ENCODE measurements around the gene CLSTN2. TPM values are rescaled to one million over a fixed set of nuclear protein-coding genes. Genes with fewer than 3 reads are reported as not detected.

CLSTN2 gene
- total RNA-seq, 1 experiment from 2014 or later = not detected

GRCh38 chr3:140010391-140010790 lies 75.4 kb downstream of the CLSTN2 start:
- TF ChIP-seq EZH2 (IDR thresholded peaks at IDR 0.05; ENCODE audit: low read length, unreplicated experiment) = no peak
- no peak for TF ChIP-seq EZH2phosphoT487 (IDR thresholded peaks at IDR 0.05; ENCODE audit: borderline replicate concordance, low read length)
- no peak for TF ChIP-seq CTCF (conservative IDR thresholded peaks at IDR 0.05; ENCODE audit: low read depth, low read length)
- DNase-seq (no peak), ATAC-seq (no peak)
- Histone ChIP-seq H3F3A (ENCODE audit: low read length, unreplicated experiment) (no peaks in the 10 kb centered on the region), H3K9me2 (replicated peaks; ENCODE audit: low read length) (no peaks in the 10 kb centered on the region), H3K27ac (ENCODE audit: low read length) (no peak overlapping the region), H3K27me3 (ENCODE audit: low read length) (no peaks in the 10 kb centered on the region), H3K9ac (ENCODE audit: low read length) (no peak overlapping the region), H3K79me2 (ENCODE audit: low read length) (no peaks in the 10 kb centered on the region), H3K4me2 (ENCODE audit: low read length) (no peak overlapping the region), H4K20me1 (ENCODE audit: low read length) (no peaks in the 10 kb centered on the region), H3K9me3 (ENCODE audit: low read length) (no peaks in the 10 kb centered on the region), H3K4me1 (ENCODE audit: insufficient read depth, low read length) (no peaks in the 10 kb centered on the region), H2AFZ (ENCODE audit: low read length) (no peak overlapping the region), H3K4me3 (ENCODE audit: low read length) (no peak overlapping the region), H3K36me3 (ENCODE audit: low read depth, low read length) (no peaks in the 10 kb centered on the region)
- POLR2A ChIA-PET (ENCODE audit: unreplicated experiment) = no interaction called here
- CTCF ChIA-PET = no interaction called here
- intact Hi-C loops (cut with micrococcal nuclease) = no loop called here
- no TSS peak for BruUV-seq (replicated peaks)

GRCh38 chr3:140011086-140011485 lies 76.1 kb downstream of the CLSTN2 start:
- H3F3A ChIP-seq (ENCODE audit: low read length, unreplicated experiment) = no peaks in the 10 kb centered on the region
- no peak overlapping the region for H3K4me3 ChIP-seq (ENCODE audit: low read length)
- no peaks in the 10 kb centered on the region for H3K9me2 ChIP-seq (replicated peaks; ENCODE audit: low read length)
- H2AFZ ChIP-seq (ENCODE audit: low read length) = no peak overlapping the region
- H3K4me2 ChIP-seq (ENCODE audit: low read length) = no peak overlapping the region
- ATAC-seq (no peak), DNase-seq (no peak)
- H4K20me1 ChIP-seq (ENCODE audit: low read length) = no peaks in the 10 kb centered on the region
- TF ChIP-seq CTCF (conservative IDR thresholded peaks at IDR 0.05; ENCODE audit: low read depth, low read length) (no peak), EZH2 (IDR thresholded peaks at IDR 0.05; ENCODE audit: low read length, unreplicated experiment) (no peak), EZH2phosphoT487 (IDR thresholded peaks at IDR 0.05; ENCODE audit: borderline replicate concordance, low read length) (no peak)
- no peaks in the 10 kb centered on the region for H3K9me3 ChIP-seq (ENCODE audit: low read length)
- intact Hi-C loops (cut with micrococcal nuclease) = no loop called here
- BruUV-seq (replicated peaks) = no TSS peak
- no peak overlapping the region for H3K9ac ChIP-seq (ENCODE audit: low read length)
- no peaks in the 10 kb centered on the region for H3K79me2 ChIP-seq (ENCODE audit: low read length)
- H3K36me3 ChIP-seq (ENCODE audit: low read depth, low read length) = no peaks in the 10 kb centered on the region
- ChIA-PET CTCF (no interaction called here), POLR2A (ENCODE audit: unreplicated experiment) (no interaction called here)
- H3K4me1 ChIP-seq (ENCODE audit: insufficient read depth, low read length) = no peaks in the 10 kb centered on the region
- H3K27ac ChIP-seq (ENCODE audit: low read length) = no peak overlapping the region
- H3K27me3 ChIP-seq (ENCODE audit: low read length) = no peaks in the 10 kb centered on the region

GRCh38 chr3:140011611-140012277 lies 76.8 kb downstream of the CLSTN2 start:
- H3F3A ChIP-seq (ENCODE audit: low read length, unreplicated experiment) = no peaks in the 10 kb centered on the region
- CTCF ChIA-PET = no interaction called here
- no TSS peak for BruUV-seq (replicated peaks)

More at GRCh38 chr3:140011611-140012277, 76.8 kb downstream of the CLSTN2 start:
- Histone ChIP-seq H3K27me3 (ENCODE audit: low read length) (no peaks in the 10 kb centered on the region), H3K9me3 (ENCODE audit: low read length) (no peaks in the 10 kb centered on the region), H4K20me1 (ENCODE audit: low read length) (no peaks in the 10 kb centered on the region), H3K79me2 (ENCODE audit: low read length) (no peaks in the 10 kb centered on the region), H3K9ac (ENCODE audit: low read length) (no peak overlapping the region), H3K36me3 (ENCODE audit: low read depth, low read length) (no peaks in the 10 kb centered on the region), H3K4me2 (ENCODE audit: low read length) (no peak overlapping the region), H3K27ac (ENCODE audit: low read length) (no peak overlapping the region), H2AFZ (ENCODE audit: low read length) (no peak overlapping the region), H3K4me1 (ENCODE audit: insufficient read depth, low read length) (no peaks in the 10 kb centered on the region), H3K4me3 (ENCODE audit: low read length) (no peak overlapping the region), H3K9me2 (replicated peaks; ENCODE audit: low read length) (no peaks in the 10 kb centered on the region)
- ATAC-seq = no peak
- POLR2A ChIA-PET (ENCODE audit: unreplicated experiment) = no interaction called here
- no peak for DNase-seq
- TF ChIP-seq EZH2 (IDR thresholded peaks at IDR 0.05; ENCODE audit: low read length, unreplicated experiment) = no peak
- TF ChIP-seq CTCF (conservative IDR thresholded peaks at IDR 0.05; ENCODE audit: low read depth, low read length) = no peak
- no peak for TF ChIP-seq EZH2phosphoT487 (IDR thresholded peaks at IDR 0.05; ENCODE audit: borderline replicate concordance, low read length)
- intact Hi-C loops (cut with micrococcal nuclease) = no loop called here

Measured in PC-3 (cell line).